HG03521 (cell line): ENCODE results near the gene OCLN.
"Not testable (repeated sequence)": the region's sequence is repeated elsewhere in the genome, so short reads cannot be mapped to it uniquely, and the experiment has no call there.

Experiments used
- ATAC-seq: cut with Tn5 transposase; IDR thresholded peaks from one replicate; pipeline ENCODE4 v1.9.1; 2021; ENCODE audit warnings: mild to moderate bottlenecking, moderate library complexity; ENCODE audit not compliant: unreplicated experiment

OCLN gene, protein sequence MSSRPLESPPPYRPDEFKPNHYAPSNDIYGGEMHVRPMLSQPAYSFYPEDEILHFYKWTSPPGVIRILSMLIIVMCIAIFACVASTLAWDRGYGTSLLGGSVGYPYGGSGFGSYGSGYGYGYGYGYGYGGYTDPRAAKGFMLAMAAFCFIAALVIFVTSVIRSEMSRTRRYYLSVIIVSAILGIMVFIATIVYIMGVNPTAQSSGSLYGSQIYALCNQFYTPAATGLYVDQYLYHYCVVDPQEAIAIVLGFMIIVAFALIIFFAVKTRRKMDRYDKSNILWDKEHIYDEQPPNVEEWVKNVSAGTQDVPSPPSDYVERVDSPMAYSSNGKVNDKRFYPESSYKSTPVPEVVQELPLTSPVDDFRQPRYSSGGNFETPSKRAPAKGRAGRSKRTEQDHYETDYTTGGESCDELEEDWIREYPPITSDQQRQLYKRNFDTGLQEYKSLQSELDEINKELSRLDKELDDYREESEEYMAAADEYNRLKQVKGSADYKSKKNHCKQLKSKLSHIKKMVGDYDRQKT

DNA sequence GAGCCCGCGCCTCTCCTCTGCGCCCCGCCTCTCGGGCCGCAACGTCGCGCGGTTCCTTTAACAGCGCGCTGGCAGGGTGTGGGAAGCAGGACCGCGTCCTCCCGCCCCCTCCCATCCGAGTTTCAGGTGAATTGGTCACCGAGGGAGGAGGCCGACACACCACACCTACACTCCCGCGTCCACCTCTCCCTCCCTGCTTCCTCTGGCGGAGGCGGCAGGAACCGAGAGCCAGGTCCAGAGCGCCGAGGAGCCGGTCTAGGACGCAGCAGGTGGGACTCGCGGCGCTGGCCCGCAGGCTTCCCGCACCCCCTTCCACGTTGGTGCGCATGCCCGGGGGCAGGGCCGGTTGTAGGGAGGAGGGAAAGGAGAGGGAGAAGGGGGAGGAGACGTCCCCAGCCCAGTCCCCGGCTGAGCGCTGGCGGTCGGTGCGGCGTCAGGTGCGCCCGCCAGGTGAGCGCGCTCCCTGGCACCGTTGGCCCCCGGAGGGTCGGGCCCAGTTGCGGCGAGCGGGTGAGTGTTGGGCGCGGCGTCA is at the start of gene OCLN:
TSS of gene OCLN (plus strand) at position 400 of the 532 bp plus-strand sequence. CDS start 11,455 bp downstream, outside the sequence.
- ATAC-seq: no peak

DNA sequence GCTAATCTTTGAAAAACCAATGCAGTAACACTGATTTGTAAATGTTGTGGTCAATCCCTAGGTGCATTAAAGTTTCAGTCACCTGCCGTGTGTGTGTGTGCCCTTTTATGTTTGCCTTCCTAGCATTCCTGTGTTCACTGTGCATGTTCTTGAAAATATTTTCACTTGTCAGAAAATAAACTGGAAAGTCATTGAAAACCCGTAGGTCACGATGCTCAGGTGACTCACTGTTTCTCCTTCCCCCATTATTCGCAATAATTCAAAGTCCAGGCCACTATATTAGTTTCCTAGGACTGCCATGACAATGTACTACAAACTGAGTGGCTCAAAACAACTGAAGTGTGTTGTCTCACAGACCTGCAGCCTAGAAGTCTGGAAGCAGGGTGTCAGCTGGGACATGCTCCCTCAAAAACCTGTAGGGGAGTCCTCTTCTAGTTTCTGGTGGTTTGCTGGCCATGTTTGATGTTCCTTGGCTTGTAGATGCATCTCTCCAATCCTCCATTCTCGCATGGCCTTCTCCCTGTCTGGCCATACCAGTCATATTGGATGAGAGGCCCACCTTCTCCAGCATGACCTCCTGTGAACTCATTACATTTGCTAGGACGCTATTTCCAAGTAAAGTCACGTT is 48.3 kb upstream of the OCLN start:
- ATAC-seq: no peak

DNA sequence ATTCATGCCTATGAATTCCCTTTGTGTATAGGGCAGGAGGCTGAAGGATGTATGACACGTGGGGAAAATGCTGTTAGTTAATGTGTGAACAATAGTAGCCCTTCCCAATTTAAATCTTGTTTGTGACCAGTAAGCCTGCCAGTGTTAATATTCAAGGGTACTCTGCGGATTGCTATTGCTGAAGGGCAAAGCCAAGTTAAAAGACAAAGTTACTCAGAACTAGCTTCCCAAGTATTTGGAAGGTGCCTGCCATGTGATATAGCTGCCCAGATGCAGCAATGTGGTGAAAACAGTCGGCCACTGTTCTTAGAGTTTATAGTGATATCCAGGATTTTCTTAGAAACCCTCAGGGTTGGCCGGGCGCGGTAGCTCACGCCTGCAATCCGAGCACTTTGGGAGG is 43.1 kb upstream of the OCLN start:
- ATAC-seq: no peak

DNA sequence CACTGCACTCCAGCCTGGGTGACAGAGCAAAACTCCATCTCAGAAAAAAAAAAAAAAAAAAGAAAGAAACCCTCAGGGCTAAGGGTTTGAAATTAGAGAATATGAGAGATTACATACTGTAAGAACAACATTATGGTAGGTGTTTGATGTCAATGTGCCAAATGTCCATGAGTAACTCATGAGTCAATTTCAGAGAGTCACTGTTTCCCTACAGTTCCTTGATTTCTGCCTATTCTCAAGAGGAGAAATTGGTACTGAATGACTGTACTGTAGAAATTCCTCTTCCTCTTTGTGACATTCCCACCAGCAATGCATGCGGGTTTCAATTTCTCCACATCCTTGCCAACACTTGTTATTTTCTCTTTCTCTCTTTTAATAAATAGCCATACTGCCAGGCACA is 42.5 kb upstream of the OCLN start:
- ATAC-seq: no peak

DNA sequence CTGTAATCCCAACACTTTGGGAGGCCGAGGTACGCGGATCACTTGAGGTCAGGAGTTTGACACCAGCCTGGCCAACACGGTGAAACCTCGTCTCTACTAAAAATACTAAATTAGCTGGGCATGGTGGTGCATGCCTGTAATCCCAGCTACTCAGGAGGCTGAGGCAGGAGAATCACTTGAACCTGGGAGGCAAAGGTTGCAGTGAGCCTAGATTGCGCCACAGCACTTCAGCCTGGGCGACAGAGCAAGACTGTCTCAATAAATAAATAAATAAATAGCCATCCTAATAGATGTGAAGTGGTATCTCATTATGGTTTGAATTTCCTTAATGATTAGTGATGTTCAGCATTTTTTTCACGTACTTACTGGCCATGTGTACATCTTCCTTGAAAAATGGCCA is 42.1 kb upstream of the OCLN start:
- ATAC-seq: not testable (repeated sequence)

DNA sequence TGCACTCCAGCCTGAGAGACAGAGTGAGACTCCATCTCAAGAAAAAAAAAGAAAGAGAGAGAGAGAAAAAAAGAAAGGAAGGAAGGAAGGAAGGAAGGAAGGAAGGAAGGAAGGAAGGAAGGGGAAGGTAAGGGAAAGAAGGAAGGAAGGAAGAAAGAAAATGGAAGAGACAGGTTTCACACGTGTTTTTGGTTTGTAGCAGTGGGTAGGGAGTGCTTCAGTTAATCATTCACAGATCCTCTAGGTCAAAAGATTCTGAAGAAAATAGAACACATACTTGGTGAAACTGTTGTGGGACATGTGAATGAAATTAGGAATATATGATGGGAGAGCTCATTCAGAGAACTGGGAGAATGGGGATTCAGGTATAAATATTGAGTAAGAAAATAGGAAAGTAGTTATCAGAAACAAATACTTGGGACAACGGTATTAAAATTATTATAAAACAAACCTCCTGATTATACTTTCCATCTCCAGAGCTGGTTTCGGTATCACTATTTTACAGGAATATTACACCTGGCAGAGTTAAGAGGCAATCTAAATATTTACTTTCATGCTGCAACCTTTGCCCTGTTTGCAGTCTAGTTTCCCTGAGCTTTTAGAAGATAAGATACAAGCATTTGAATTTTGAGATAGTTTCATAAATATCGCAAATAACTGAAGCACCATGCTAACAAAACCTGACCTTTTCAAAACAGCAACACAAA is 40.5 kb upstream of the OCLN start:
- ATAC-seq: no peak

DNA sequence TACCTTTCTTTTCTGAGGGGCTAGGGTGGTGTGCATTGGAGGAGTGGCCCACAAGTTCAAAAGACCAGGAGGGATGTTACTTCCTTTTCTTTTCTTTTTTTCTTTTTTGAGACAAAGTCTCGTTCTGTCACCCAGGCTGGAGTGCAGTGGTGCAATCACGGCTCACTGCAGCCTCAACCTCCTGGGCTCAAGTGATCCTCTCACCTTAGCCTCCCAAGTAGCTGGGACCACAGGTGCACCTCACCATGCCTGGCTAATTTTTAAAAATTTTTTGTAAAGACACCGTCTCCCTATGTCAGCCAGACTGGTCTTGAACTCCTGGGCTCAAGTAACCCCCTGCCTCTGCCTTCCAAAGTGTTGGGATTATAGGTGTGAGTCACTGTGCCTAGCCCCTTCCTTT is 39.1 kb upstream of the OCLN start:
- ATAC-seq: not testable (repeated sequence)

DNA sequence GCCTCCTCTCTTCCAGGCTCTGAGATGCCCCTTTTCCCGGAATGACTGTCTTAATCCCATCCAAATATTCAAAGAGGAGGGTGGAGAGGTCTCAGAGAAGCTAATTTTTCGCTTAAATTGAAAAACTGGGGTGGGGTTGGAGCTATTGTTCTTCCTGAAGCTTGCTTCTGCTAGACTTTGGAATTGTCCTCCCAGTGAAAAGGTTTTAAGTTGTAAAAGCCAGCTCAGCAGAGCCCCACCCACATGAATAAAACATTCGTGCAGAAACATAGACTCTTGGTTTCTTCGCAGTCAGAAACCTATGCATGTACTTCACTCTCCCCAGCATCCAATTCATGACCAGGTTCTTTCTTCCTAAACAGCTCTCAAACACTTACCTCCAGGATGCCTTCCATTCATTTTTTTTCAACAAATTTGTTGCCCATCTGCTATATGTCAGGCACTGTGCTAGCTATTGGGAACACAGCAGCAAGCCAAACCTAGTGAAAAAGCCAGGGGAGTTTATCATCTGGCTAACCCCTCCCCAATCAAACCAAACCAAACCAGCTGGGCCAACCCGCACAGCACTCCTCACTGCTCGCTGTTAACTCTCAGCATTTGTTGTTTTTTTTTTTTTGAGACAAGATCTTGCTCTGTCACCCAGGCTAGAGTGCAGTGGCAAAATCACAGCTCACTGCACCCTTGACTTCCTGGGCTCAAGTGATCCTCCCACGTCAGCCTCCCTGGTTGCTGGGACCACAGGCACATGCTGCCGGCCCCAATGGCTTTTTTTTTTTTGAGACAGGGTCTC is 37.9 kb upstream of the OCLN start:
- ATAC-seq: no peak

DNA sequence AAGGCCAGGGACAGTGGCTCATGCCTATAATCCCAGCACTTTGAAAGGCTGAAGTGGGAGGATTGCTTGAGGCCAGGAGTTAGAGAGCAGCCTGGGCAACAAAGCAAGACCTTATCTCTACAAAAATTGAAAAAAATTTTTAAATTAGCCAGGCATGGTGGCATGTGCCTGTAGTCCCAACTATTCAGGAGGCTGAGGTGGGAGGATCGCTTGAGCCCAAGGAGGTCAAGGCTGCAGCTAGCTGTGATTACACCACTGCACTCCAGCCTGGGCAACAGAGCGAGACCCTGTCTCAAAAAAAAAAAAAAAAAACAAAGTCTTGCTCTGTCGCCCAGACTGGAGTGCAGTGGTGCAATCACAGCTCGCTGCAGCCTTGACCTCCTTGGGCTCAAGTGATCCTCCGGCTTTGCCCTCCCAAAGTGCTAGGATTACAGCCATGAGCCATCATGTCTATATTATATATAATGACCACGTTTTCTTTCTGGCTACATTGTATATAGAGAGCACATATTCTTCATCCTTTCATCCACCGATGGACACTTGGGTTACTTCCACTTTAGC is 37.1 kb upstream of the OCLN start:
- ATAC-seq: not testable (repeated sequence)

DNA sequence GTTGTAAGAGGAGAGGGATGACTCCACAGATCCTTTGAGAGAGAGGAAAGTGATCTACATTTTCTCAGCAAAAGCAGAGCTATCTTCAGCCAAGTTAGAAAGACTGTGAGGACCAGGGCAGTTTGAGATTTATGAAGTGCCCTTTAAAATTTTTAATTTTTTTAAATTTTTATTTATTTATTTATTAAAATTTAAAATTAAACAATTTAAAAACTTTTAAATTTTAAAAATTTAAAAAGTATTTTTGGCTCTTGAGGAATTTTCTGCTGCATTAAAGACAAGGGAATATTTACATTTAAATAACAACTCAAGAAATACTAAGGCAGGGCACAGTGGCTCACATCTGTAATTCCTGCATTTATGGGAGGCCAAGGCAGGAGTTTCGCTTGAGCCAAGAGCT is 30.4 kb upstream of the OCLN start:
- no peak for ATAC-seq

DNA sequence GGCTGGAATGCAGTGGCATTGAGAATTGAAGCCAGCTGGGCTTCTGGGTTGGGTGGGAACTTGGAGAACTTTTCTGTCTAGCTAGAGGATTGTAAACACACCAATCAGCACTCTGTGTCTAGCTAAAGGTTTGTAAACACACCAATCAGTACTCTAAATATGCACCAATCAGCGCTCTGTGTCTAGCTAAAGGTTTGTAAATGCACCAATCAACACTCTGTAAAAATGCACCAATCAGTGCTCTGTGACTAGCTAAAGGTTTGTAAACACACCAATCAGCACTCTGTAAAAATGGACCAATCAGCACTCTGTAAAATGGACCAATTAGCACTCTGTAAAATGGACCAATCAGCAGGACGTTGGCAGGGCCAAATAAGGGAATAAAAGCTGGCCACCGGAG is 26.2 kb upstream of the OCLN start:
- ATAC-seq: not testable (repeated sequence)

DNA sequence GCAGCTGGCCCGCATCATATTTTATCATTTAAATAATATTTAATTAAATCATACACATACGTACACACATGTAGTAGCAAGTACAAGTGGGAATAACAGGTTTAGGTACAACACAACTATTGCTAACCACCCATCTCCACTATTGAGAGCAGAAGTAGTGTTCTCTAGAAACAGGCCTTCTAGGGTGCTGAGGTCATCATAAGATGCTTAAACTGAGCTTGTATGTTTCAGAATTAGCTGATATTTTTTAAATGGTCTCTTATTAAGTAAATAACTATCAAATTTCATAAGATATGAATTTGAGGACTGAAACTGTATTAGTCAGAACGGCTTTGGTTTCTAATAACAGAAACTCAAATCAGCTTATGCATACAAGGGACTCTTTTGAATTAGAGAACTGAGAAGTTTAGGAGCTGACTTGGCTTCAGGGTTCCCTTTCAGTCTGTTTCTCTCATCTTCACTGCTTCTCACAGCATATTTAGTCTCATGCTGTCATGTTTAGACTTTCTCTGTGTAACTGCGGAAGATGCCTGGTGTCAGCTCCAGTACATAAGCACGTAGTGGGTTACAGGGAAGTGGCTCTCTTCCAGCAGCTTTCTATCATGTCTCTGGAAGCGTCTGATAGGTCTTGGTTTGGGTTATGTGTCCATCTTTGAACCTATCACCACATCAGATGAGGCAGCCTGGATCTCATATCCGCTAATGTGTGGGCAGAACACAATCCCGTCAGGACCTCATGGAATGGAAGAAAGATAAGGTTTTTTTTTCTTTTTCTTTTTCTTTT is 25.0 kb upstream of the OCLN start:
- ATAC-seq: peak; percentile 91

DNA sequence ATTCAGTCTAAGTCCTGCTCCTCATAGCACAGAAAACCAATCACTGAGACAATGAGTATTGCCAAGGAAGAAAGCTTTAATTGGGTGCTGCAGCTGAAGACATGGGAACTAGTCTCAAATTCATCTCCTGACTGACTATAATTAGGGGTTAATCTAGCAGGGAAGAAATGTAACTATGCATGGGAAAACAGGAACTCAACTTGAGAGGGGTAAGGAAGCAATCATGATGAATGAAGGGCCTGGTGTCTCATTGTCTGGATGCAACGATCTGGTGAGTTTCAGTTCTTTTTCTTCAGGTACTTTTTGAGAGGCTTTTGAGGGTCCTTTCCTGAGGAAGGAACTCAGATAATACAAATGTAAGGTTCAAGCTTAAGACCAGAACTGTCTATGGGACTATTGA is 24.0 kb upstream of the OCLN start:
- ATAC-seq: no peak

DNA sequence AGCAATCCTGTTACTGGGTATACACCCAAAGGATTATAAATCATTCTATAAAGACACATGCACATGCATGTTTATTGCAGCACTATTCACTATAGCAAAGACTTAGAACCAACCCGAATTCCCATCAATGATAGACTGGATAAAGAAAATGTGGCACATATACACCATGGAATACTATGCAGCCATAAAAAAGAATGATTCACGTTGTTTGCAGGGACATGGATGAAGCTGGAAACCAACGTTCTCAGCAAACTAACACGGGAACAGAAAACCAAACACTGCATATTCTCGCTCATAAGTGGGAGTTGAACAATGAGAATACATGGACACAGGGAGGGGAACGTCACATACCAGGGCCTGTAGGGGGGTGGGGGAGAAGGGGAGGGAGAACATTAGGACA is 21.1 kb upstream of the OCLN start:
- ATAC-seq: not testable (repeated sequence)

DNA sequence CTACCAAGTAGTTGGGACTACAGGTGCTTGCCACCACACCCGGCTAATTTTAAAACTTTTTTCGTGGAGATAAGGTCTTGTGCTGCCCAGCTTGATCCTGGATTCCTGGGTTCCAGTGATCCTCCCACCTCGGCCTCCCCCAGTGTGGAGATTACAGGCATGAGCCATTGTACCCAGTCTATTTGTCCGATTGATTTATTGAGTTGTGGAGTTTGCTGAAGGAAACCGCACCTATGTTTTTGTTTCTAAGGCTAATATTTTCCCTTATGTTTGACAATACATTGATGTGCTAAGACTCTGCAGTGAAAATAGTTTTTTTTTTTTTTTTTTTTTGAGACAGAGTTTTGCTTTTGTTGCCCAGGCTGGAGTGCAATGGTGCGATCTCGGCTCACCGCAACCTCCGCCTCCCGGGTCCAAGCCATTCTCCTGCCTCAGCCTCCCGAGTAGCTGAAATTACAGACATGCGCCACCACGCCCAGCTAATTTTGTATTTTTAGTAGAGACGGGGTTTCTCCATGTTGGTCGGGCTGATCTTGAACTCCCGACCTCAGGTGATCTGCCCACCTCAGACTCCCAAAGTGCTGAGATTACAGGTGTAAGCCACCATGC is 20.0 kb upstream of the OCLN start:
- not testable (repeated sequence) for ATAC-seq

DNA sequence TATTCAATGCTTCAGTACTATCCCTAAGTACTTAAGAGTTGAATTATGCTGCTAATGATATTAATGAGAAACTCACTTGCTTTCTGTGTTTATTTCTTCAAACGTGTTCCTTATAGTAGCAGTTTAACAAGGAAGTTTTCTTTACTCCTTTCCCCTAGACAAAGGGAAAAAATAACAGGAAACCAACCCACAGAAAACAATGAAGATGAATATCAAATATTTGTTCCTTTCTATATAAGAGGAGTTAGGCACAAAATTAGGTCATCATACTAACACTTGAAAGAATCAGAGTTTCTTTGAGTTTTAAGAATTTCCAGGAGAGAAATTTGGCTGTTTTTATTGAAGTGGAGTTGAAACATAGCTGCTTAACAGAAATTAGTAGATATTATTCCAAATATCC is 15.4 kb upstream of the OCLN start:
- no peak for ATAC-seq

DNA sequence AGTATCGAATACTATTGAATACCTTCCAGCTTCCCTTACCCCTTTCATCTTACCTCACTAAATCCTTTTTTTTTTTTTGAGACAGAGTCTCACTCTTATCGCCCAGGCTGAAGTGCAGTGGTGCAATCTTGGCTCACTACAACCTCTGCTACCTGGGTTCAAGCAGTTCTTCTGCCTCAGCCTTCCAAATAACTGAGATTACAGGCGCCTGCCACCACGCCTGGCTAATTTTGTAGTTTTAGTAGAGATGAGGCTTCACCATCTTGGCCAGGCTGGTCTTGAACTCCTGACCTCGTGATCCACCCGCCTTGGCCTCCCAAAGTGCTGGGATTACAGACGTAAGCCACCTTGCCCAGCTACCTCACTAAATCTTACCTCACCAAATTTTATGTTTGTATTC is 14.3 kb upstream of the OCLN start:
- ATAC-seq: not testable (repeated sequence)

DNA sequence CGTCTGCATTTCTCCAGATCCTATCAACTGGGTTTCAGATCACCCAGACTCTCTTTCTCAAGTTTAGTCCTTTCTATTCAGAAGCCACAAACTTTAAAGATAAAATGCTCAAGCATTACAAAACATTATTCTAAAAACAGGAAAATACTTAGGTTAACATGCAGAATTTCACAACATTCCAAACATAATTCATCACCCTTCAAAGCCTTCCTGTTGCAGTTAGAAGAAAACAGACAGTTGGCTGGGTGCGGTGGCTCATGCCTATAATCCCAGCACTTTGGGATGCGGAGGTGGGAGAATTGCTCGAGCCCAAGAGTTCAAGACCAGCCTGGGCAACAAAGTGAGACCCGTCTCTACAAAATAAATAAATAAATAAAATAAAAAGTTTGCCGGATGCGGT is 7.7 kb upstream of the OCLN start:
- no peak for ATAC-seq

DNA sequence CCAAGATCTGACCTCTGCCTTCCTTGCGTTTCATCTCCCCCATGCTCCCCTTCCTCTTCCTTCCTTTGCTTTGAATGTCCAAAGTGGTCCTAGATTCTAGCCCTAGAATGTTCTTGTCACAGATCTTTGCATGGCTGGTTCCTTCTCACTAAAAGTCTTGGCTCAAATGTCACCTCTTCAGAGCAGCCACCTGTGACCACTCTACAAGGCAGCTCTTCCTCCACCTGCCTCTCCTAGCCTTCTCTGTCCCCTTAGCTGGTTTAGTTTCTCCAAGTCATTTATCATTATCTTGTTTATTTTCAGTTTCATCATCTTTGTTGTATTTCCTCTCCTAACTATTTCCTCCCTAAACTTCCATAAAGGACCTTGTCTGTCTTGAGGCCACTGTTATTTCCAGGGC is 7.1 kb upstream of the OCLN start:
- ATAC-seq: no peak
